SK-N-MC (cell line): Measurements from ENCODE around the gene HYDIN.
"Not testable (repeated sequence)": the region's sequence is repeated elsewhere in the genome, so short reads cannot be mapped to it uniquely, and the experiment has no call there.

Experiments
- EZH2 ChIP-seq: fragments of 200-600 bp; sonication (generic); IDR thresholded peaks from one replicate; pipeline ENCODE4 v1.6.1; 2017; ENCODE audit warnings: antibody characterized with exemption
- POLR2AphosphoS5 ChIP-seq: IDR thresholded peaks from 2 replicates; pipeline ENCODE4 v1.6.1; 2012; ENCODE audit warnings: mild to moderate bottlenecking, low read depth, low read length, borderline replicate concordance

DNA sequence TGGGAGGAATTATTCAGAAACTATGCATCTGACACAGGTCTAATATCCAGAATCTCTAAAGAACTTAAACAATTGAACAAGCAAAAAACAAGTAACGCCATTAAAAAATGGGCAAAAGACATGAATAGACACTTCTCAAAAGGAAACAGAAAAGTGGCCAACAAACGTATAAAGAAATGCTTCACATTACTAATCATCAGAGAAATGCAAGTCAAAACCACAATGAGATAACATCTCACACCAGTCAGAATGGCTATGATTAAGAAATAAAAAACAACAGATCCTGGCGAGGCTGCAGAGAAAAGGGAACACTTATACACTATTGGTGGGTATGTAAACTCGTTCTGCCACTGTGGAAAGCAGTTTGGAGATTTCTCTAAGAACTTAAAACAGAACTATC lies 379.2 kb downstream of the HYDIN start:
- not testable (repeated sequence) for TF ChIP-seq EZH2, POLR2AphosphoS5
